Lung microvascular endothelial cell (primary cell): ENCODE measurements around the gene SERF2. TPM values are rescaled to one million over a fixed set of nuclear protein-coding genes. Genes with fewer than 3 reads are reported as not detected.
A peak's percentile ranks its signal among the peaks of the same experiment; 100 is the strongest.

Experiments
- DNase-seq, 2 donors: peaks; one replicate each; pipeline versions ENCODE4 v3.0.0 to v3.0.0-alpha.2; 2010; ENCODE audit warnings: low read depth in 2 of 2
- total RNA-seq: library from RNA; depleted of rRNA; stranded (reverse); fragments of >200 nt; gene quantifications from 2 replicates; pipeline ENCODE4 v1.2.1, GENCODE V29; 2014

Gene SERF2
- 285 and 360 TPM in 2 replicates for total RNA-seq

DNA sequence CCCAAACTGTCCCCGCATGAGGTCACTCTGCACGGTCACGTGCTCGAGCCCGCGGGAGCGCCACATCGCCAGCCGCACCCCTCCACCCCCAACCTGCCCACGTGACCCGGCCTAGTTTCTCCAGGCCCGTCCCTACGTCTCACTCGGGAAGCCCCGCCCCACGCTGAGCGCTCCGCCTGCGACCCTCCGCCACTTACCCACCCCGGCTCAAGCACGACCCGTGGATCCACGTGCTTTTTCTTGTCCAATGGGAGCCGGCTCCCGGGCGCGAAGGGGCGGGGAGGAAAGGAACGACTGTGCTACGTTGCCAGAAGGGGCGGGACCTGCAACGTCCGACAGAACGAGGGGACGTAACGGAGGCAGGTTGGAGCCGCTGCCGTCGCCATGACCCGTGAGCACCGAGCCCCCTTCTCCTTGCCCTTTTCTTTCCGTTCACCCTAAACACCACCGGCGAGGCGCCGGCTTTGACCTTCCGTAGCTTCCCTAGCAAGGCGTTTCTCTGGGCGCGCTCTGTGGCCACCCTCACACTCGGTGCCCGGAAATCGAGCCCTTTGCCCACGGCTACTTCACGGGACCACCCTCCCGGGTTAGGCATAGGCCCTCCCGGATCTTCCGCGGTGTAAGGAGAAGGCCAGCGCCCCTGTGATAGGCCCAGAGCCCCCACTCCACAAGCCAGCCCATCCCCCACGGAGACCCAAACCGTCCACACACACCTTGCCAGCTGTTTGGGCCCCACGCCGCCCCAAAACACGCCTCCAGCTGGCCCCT, at the start of gene SERF2:
TSS of gene SERF2 (plus strand) at position 328 of the 768 bp plus-strand sequence. CDS start at position 385, 57 bp downstream.
- peak; percentile 100 for DNase-seq

DNA sequence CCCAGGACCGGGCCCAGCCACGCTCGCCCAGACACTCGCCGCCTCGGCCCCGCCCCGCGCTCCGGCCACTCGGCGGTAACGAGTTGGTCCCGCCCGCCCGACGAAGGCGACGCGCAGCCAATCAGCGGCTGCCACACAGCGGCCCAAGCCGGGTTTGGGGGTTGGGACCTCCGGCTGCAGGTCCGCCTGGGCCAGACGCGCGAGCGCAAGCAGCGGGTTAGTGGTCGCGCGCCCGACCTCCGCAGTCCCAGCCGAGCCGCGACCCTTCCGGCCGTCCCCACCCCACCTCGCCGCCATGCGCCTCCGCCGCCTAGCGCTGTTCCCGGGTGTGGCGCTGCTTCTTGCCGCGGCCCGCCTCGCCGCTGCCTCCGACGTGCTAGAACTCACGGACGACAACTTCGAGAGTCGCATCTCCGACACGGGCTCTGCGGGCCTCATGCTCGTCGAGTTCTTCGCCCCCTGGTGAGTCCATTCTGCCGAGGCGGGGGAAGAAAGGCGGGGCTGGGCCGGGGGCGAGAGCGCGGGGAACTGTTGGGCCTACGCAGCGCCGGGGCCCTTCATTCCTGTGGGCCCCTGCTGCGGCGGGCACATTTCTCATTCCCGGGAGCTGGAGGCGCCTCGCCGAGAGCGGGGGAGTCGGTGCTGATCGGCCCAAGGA, 45.7 kb upstream of the SERF2 start, which contains the start of gene PDIA3:
TSS of gene PDIA3 (plus strand) at position 194 of the 658 bp plus-strand sequence. CDS start at position 296, 102 bp downstream.
- peak; percentile 95 to 97 for DNase-seq

DNA sequence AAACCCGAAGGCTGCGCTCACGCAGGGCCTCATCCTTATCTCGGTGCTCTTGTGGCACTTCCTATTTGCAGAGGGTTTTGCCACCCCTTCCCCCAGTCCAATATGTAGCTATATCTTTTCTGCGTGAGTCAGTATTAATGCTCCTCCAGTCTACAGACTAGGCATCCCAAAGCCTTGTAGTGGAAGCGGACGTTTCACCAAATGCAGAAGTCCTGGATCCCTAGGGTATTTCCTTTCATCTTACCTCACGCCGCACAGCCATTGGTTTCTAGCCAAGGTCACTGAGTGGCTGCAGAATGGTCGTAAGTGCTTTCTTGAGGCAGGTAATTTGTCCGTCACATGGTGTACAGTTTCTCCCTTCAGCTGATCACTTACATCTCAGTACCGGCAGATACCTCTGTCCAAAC, 45.2 kb upstream of the SERF2 start:
- DNase-seq = peak; percentile 15 to 49

DNA sequence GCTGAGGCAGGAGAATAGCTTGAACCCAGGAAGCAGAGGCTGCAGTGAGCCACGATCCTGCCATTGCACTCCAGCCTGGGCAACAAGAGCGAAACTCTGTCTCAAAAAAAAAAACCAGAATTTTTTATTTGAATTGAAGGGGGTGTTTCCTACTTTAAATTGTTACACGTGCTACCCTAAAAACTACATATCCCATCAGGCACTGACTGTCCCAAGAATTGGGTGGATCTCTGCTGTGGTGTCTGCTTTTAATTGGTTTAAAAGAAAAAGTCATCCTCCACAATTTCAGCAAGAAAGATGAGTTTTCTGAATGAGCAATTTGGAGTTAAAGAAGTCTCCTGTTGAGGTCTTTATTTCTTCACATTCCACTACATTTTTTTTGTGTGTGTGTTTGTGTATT, 43.7 kb upstream of the SERF2 start:
- DNase-seq = peak; percentile 7 to 37

DNA sequence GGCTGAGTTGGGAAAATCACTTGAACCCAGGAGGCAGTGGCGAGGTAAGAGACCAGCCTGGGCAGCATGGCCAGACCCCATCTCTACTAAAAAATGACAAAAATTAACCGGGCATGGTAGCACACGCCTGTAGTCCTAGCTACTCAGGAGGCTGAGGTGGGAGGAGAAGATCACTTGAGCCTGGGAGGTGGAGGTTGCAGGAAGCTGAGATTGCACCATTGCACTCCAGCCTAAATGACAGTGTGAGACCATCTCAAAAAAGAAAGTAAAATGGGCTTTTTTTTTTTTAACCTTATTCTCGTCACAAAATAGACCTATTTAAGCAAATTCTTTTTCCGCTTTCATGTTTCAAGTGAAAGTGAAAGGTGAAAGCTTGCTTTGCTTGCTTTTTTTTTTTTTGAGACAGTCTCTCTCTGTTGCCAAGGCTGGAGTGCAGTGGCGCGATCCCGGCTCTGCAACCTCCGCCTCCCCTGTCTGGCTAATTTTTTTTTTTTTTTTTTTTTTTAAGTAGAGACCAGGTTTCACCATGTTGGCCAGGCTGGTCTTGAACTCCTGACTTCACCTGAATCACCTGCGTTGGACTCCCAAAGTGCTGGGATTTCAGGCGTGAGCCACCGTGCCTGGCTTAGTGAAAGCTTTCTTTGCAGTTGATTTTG, 42.3 kb upstream of the SERF2 start:
- peak; percentile 18 to 56 for DNase-seq

DNA sequence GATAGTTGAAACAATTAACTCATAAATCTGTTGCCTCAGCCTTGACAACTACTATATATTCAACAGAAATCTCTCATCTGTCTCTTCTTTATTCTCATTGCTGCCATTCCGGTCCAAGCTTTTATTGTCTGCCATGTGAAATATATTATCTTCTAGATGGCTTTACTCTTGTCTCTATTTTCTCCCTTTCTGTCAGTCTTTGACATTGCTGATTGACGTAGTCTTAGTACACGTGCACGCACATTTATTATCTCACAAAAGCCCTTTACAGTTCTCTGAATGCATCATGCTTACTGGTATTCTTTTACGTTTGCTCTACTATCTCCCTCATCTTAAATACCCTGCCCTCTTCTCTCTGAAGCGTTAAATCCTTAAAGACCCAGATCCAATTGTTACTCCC, 40.2 kb upstream of the SERF2 start:
- no peak for DNase-seq

DNA sequence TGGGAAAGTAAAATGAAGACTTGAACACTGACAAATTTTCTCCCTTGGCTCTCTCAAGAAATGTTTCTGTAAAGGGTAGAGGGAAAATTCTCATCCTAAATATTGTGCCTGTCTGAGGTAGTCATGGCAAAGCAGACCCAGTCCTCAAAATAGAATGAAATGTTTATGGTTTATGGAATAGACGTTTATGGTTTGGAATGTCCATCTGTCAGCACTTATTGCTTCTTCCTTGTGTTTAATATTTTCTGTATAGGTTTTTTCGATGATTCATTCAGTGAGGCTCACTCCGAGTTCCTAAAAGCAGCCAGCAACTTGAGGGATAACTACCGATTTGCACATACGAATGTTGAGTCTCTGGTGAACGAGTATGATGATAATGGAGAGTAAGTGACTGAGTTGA, 29.3 kb upstream of the SERF2 start:
- DNase-seq = no peak

DNA sequence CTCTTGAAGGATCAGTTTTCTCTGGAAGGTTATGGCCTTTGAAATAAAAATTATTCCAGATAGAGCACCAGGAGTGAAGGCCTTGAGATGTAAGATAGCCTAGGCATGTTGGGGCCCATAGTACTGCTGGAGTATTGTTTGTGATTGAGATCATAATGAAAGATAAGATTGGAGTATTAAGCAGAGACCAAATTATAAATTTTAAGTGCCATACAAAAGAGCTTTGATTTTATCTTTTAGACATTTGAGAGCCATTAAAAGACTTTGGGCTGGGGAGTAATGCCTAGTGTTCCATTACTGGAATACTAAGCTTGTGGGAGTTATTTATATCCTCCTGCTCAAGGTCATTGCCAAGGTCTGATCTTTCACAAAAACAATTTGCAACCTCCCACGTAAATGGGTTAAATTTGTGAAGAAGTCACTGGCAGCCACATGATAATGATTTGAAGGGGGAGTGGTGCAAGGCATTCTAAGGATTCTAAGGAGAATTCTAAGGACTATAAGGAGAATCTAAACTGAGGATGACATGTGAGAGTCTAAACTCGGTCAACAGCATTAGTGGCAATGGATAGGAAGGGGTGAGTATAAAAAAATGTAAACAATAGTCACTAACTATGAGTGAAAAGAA, 28.2 kb upstream of the SERF2 start:
- DNase-seq = no peak

DNA sequence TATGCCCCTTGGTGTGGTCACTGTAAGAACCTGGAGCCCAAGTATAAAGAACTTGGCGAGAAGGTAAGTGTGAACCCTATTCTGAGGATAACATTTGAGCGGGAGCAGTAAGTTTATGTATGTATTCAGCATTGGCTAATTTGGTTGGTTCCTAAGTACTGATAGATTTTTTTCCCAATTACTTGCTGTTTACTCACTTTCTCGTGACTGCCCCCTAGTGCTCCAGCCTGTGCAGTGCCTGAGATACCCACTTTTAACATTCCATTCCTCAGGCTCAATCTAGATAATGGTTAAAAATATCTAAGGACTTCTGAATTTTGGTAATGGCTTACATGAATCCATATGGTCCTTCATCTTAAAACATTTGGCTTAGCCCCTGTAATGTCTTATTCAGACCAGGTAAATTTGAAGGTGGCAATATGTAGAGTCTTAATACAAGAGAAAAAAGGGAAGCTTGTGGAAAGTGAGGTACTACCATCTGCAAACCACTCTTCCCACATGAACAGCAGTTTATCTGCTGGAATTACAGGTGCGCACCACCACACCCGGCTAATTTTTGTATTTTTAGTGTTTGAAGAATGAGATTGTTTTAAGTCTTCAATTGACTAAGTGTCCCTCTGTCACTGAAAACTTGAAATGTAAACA, 22.4 kb upstream of the SERF2 start:
- peak; percentile 65 to 69 for DNase-seq

DNA sequence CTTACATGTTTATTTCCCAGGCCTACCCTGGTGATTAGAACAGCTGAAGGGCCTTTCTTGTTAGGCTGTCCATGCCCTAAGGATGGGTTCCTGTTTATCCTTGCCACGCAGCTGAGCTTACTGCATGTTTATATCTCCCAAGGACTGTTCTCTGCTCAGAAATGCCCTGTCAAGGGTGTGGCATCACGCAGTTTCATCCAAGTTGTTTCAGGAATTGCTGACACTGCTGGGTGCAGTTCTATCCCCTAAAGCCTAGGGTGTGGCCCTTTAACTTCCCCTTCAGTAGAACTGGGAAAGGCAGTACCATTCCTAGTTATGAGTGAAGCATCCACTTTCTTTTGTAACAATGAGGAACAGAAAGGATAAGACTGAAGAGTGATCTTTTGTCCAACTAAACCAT, 20.3 kb upstream of the SERF2 start:
- DNase-seq = no peak

DNA sequence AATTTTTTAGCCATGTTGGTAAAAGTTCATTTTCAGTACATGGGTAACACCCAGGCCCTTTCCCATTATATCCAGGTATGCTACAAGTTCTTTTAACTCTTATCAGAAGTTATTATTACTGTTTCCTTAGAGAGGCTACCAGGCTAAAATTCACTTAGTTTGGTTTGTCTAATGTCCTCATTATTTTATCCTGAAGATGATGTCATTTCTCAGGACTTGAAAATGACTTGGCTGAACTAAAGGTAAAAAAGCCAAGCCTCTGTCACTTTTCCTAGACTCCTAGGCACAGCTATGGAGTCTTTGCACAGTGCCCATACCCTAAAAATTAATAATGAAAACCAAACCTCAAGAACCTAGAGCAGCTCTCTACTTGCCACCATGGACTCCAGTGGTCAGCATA, 19.5 kb upstream of the SERF2 start:
- DNase-seq = no peak

DNA sequence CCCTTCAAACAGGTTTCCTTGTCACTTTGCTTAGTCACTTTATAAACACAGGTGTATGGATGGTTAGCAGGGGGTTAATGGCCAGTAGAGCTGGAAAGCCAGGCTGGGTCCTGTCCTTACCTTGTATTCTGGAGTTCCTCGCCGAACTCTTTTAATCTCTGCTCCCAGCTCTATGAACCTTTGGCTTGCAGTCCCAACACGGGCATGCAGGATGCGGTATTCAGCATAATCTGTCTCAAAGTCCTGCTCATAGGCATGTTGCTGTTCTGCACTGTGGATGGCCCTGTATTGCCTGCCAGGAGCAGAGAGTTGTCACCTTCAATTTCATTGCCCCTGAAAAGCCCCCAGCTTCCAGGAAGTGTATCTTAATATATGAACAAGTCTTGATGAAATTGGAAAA, 18.1 kb upstream of the SERF2 start:
- DNase-seq = no peak

DNA sequence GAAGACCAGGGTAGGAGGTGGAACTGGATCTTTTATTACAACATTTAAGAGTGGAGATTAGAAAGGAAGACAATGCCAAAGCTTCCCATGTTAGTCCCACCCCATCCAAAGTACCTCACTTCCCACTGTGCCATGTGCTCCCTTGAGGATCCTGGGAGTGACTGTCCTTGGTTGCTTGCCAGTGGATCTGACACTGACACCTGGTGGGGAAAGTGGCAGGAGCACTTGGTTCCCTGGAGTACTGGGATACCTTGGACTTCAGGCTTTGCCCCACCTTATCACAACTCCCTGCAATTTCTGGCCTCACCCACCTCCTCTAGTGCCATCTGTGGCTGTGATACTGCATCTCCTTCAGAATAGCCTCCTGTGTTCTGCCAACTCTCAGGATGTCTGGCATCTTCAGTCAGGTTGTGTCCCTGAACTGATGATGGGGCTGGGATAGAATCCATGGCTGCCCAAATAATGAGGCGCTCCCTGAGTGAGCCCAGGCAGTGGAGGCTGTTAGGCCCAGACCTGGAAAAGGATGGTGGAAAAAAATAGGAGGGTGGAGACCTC, 16.6 kb upstream of the SERF2 start:
- DNase-seq = peak; percentile 43 to 54

DNA sequence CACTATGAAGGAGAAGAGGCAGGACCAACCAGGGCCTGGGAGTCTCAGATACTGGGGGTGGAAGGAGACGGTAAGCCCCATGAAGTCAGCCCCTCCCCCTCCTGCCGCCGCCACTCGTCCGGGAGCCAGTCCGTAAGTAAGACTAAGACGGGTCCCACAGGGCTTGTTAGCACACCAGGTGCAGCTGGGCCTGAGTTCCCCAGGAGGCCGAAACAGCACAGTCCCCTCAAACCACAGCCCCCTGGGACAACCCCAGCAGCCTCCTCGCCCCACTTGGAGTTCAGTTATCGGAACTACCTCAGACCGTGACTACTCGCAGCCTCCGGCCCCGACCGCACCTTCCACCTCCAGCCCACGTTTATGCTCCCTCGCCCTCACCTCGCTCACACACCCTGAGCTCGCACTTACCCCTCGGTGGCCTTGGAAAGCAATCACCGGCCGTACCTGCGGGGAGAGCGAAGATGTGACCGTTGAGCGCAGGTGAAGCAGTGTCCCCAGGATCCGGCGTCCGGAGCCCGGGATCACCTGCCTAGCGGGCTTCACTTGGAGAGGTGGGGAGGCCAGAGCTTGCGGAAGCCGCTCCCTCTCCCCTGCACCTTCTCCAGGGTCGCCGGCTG, 15.9 kb upstream of the SERF2 start:
- DNase-seq = no peak

DNA sequence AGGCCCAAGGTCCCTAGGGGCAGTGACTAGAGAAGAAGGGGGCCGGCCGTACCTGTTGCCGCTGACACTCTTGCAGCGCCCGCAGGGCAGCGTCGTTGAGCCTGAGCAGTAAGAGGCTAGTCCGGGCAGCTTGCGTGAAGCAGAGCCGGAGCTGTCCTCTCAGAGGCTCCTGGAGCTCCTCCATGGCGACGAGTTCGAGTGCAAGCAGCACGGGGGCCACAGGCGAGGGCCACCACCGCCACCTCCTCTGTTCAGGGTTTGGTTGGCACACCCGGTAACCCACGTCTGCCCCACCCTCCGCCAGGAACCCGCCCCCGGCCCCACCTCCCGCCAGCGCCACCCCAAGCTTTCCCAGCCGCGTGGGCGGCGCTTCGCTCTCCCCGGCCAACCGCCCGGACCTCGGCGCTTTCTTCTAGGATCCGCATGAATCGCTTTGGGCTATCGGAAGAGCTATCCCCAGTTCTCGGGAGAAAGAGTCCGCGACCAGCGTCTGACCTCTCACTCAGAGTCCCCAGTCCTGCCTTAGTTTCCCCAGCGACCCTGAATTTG, 15.3 kb upstream of the SERF2 start, which contains the start of gene ELL3:
TSS of gene ELL3 (minus strand) at position 249 of the 549 bp plus-strand sequence. CDS start at position 184, 65 bp downstream.
- peak; percentile 52 to 65 for DNase-seq

DNA sequence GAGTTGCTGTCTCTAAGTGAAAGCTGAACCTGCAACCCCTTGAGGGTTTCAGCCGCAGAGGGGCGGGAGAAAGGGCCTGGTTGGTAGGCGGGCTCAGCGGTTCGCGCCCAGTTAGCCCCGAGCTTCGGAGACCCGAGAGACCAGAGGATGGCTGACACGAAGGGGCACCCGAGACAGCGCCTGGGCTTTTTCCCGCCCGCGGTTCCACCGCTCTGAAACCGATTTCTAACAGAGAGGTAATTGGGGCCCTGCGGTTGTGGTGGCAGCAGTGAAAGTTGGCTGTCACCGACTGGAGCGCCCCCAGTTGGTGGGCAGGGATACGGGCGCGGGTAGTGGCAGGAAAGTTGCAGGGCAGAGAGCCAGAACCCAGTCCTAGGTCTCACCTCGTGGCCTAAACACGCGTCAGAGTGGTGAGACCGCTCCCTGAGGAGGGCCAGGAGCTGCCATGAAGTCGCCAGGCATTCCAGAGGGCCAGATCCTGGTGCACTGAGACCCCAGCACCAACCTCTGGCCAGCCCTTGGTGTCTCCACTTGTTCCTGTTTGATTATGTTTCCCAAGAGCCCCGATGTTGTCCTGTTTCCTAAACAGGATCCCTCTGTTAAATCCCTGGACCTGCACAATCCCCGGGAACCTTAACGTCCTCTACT, 14.7 kb upstream of the SERF2 start:
- peak; percentile 74 to 84 for DNase-seq

DNA sequence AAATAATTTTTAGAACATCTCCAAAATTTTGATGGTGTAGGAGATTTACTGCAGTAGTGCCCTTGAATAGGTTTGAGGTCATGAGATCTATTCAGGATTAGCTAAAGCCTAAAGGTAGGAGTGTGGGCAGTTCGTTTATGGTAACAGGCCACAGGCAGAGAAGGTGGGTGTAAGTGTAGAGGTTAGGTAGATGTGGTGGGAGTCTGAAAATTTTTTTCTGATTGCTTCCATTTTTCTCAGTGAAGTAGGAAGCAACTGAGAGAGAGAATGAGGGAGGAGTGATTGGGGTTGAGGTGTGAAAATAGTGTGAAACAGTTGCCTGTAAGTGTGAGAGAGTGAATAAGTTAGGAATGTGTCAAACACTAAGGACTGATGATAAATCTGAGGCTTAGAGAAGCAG, 13.1 kb upstream of the SERF2 start:
- DNase-seq = no peak

DNA sequence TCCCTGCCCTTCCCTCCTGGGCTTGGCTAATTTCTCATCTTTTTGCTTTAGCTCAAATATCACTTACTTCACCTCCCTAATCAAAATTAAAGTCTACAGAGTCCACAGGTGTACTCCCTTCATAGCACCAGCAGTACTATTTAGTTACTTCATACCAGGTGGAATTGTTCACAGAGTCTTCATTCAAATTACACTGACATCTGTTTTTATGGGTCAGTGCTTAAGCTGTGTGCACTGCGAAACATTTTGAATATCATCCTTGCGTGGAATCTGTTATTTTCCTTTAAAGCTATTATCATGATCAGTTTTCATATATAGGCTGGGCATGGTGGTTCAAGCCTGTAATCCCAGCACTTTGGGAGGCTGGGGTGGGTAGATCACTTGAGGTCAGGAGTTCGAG, 2.7 kb upstream of the SERF2 start:
- no peak for DNase-seq

DNA sequence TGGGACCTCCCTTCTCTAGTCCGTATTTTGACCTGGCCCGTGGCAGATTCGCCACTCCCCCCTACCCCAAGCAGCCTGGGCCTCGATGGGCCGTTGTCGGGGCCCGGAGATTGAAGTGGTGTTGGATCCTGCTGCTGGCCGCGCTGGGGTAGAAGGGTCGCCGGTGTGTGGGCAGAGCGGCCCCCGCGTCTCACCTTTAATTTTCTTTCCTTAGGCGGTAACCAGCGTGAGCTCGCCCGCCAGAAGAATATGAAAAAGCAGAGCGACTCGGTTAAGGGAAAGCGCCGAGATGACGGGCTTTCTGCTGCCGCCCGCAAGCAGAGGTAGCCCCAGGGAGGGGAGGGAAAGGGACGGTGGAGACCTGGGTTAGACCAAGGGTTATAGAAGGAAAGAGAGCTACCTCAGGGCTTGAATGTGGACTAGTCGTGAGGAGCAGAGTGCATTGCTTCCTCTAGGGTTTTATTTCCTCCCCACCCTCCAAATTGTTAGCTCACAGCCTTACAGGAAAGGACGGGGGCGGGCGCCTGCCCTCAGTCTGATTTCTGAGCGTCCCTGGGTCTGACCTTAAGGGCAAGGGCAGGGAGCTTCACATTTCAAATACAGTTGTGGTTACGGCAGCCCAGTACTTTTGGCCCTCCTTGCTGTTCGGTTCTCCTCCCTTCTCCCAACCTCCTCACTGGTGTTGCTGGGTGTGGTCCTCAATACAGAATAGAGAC, 799 bp downstream of the SERF2 start:
- peak; percentile 23 to 39 for DNase-seq
